Astrocyte of the cerebellum (primary cell): ENCODE data around the gene SIPA1.

ENCODE experiments used
- DNase-seq: peaks from one replicate; pipeline ENCODE4 v3.0.0-alpha.2; 2011; ENCODE audit warnings: low read depth
- H3K4me3 ChIP-seq: 2 replicates; pipeline ENCODE4 v1.5.1; 2011; ENCODE audit warnings: mild to moderate bottlenecking, low read depth, low read length, moderate library complexity
- in situ Hi-C: cut with HindIII; loops from 2 replicates; pipeline ENCODE4 v1.10.0; 2017; ENCODE audit warnings: low sequenced_read_pairs
- TF ChIP-seq, protein P1 (sequence below): IDR thresholded peaks from 2 replicates; pipeline ENCODE4 v1.5.1; 2012; ENCODE audit warnings: low read length, low read depth, moderate library complexity, mild to moderate bottlenecking; ENCODE audit errors: missing control alignments

Gene SIPA1

GRCh38 chr11:65592858-65593517 lies 44.9 kb upstream of the SIPA1 start:
- no peak overlapping the region for H3K4me3 ChIP-seq
- TF ChIP-seq, protein P1, sequence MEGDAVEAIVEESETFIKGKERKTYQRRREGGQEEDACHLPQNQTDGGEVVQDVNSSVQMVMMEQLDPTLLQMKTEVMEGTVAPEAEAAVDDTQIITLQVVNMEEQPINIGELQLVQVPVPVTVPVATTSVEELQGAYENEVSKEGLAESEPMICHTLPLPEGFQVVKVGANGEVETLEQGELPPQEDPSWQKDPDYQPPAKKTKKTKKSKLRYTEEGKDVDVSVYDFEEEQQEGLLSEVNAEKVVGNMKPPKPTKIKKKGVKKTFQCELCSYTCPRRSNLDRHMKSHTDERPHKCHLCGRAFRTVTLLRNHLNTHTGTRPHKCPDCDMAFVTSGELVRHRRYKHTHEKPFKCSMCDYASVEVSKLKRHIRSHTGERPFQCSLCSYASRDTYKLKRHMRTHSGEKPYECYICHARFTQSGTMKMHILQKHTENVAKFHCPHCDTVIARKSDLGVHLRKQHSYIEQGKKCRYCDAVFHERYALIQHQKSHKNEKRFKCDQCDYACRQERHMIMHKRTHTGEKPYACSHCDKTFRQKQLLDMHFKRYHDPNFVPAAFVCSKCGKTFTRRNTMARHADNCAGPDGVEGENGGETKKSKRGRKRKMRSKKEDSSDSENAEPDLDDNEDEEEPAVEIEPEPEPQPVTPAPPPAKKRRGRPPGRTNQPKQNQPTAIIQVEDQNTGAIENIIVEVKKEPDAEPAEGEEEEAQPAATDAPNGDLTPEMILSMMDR: no peak
- in situ Hi-C loops: no loop called here
- DNase-seq: no peak

- no peak overlapping the region for H3K4me3 ChIP-seq
- TF ChIP-seq, protein P1: peak; percentile 81
Observed at GRCh38 chr11:65593518-65594414, 44.1 kb upstream of the SIPA1 start.

GRCh38 chr11:65595131-65595530 lies 42.8 kb upstream of the SIPA1 start:
- no peak overlapping the region for H3K4me3 ChIP-seq
- in situ Hi-C loops: no loop called here
- no peak for DNase-seq
- TF ChIP-seq, protein P1: no peak

More at GRCh38 chr11:65593518-65594414, 44.1 kb upstream of the SIPA1 start:
- in situ Hi-C loops: no loop called here
- DNase-seq: no peak

- in situ Hi-C loops: no loop called here
- TF ChIP-seq, protein P1: no peak
- no peak within 1 kb of the TSS for H3K4me3 ChIP-seq
- no peak for DNase-seq
Observed at GRCh38 chr11:65595543-65596281, 42.2 kb upstream of the SIPA1 start, which contains the start of gene KCNK7. Gene KCNK7 (minus strand): TSS chr11:65595800. CDS start chr11:65595772, 28 bp downstream.

- TF ChIP-seq, protein P1: no peak
- in situ Hi-C loops: no loop called here
- H3K4me3 ChIP-seq: no peak overlapping the region
- DNase-seq: no peak
Observed at GRCh38 chr11:65596520-65596919, 41.4 kb upstream of the SIPA1 start.

GRCh38 chr11:65598258-65598699 lies 39.6 kb upstream of the SIPA1 start:
- TF ChIP-seq, protein P1: no peak
- DNase-seq: no peak
- no peak overlapping the region for H3K4me3 ChIP-seq
- in situ Hi-C loops: no loop called here
